ENCODE data around the gene EEF1AKMT3.

Gene EEF1AKMT3

DNA sequence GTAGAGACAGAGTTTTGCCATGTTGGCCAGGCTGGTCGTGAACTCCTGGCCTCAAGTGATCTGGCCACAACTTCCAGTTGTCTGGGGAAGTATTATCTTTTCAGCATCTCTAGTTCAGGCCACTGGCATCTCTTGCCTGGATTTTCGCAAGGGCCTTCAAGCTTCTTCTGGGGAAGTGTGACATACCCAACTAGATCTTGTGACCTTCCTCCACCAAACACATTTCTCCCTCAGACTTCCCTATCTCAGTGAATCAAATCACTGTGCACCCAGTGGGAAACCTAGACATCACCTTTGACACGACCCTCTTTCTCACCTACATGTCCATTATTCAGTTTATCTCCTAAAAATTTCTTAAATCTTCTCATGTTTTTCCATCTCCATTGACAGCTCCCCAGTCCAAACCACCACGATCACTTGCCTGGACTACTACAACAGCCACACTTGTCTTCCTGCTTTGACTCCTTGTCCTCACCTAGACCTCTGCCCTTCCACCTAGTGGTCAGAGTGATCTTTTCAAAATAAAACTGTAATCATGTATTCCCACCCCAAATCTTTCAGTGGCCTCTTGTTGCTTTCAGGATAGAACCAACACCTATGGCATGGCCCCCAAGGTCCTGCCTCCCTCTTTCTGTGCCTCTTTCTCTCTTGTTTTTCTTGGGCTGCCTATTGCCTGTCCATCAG lies 3.3 kb downstream of the EEF1AKMT3 start:
- TF ChIP-seq, protein P1, sequence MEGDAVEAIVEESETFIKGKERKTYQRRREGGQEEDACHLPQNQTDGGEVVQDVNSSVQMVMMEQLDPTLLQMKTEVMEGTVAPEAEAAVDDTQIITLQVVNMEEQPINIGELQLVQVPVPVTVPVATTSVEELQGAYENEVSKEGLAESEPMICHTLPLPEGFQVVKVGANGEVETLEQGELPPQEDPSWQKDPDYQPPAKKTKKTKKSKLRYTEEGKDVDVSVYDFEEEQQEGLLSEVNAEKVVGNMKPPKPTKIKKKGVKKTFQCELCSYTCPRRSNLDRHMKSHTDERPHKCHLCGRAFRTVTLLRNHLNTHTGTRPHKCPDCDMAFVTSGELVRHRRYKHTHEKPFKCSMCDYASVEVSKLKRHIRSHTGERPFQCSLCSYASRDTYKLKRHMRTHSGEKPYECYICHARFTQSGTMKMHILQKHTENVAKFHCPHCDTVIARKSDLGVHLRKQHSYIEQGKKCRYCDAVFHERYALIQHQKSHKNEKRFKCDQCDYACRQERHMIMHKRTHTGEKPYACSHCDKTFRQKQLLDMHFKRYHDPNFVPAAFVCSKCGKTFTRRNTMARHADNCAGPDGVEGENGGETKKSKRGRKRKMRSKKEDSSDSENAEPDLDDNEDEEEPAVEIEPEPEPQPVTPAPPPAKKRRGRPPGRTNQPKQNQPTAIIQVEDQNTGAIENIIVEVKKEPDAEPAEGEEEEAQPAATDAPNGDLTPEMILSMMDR (IDR thresholded peaks at IDR 0.05; ENCODE audit: low read depth, low read length, missing control alignments): no peak
- peaks cover under 1% of the 10 kb centered on the region for H3K36me3 ChIP-seq (replicated peaks)
- in situ Hi-C loops (cut with HindIII; ENCODE audit: low pct_ligation_motif_present, low sequenced_read_pairs): no loop called here
- H3K27me3 ChIP-seq (replicated peaks): no peaks in the 10 kb centered on the region
- H3K4me3 ChIP-seq (ENCODE audit: low read depth, low read length): no peak overlapping the region
- H3K27ac ChIP-seq: no peak overlapping the region
- no peak for DNase-seq

DNA sequence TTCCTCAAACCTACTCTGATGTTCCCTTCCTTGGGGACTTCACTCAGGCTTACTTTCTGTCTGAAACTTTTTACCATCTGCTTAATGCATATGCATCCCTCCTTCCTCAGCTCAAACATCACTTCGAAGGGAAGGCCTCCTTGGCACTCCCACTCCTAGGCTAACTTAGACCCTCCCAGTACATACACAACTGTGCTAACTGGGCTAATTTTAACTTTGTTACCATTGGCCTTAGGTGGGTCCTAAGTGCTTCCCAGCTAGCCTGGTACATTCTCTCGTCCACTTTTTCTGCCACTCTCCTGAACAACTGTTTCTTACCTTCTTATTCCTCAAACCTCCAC lies 3.8 kb downstream of the EEF1AKMT3 start:
- no peaks in the 10 kb centered on the region for H3K36me3 ChIP-seq (replicated peaks)
- no peak for DNase-seq
- no peaks in the 10 kb centered on the region for H3K27me3 ChIP-seq (replicated peaks)
- no peak overlapping the region for H3K4me3 ChIP-seq (ENCODE audit: low read depth, low read length)
- in situ Hi-C loops (cut with HindIII; ENCODE audit: low pct_ligation_motif_present, low sequenced_read_pairs): no loop called here
- no peak overlapping the region for H3K27ac ChIP-seq
- TF ChIP-seq, protein P1 (IDR thresholded peaks at IDR 0.05; ENCODE audit: low read depth, low read length, missing control alignments): no peak

DNA sequence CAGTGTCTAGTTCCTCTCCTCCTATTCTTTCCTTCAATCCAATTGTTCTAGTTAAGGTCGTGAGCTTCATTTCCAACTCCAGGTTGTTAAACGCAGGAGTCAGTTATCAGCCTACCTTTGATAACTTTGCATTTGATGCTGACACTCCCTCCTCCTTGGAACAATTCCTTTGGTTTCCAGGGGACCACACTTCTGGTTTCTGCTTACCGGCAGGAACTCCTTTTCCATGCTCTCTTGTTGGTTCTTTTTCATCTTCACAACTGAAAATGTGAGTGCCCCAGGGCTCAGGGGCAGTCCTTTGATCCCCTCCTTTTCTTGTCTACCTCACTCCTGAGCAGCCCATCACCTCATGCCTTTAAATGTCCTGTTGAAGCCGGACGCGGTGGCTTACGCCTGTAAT lies 5.0 kb downstream of the EEF1AKMT3 start:
- Histone ChIP-seq H3K27ac (no peak overlapping the region), H3K4me3 (ENCODE audit: low read depth, low read length) (no peak overlapping the region), H3K36me3 (replicated peaks) (no peaks in the 10 kb centered on the region), H3K27me3 (replicated peaks) (no peaks in the 10 kb centered on the region)
- TF ChIP-seq, protein P1 (IDR thresholded peaks at IDR 0.05; ENCODE audit: low read depth, low read length, missing control alignments): no peak
- in situ Hi-C loops (cut with HindIII; ENCODE audit: low pct_ligation_motif_present, low sequenced_read_pairs): no loop called here
- no peak for DNase-seq

DNA sequence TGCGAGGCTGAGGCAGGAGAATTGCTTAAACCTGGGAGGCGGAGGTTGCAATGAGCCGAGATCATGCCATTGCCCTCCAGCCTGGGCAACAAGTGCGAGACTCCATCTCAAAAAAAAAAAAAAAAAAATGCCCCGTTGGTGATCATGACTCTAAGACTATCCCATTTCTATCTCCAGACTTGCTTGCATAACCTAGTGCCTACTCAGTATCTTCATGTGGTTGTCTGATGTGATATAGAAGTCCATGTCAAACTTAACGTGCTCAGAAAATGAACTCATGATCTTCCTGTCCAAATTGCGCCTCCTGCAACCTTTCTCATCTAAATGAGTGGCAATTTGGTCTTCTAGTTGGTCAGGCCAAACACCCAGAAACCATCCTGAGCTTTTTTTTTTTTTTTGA lies 5.5 kb downstream of the EEF1AKMT3 start:
- TF ChIP-seq, protein P1 (IDR thresholded peaks at IDR 0.05; ENCODE audit: low read depth, low read length, missing control alignments): no peak
- Histone ChIP-seq H3K27ac (no peak overlapping the region), H3K36me3 (replicated peaks) (no peaks in the 10 kb centered on the region), H3K4me3 (ENCODE audit: low read depth, low read length) (no peak overlapping the region), H3K27me3 (replicated peaks) (no peaks in the 10 kb centered on the region)
- no peak for DNase-seq
- in situ Hi-C loops (cut with HindIII; ENCODE audit: low pct_ligation_motif_present, low sequenced_read_pairs): no loop called here

DNA sequence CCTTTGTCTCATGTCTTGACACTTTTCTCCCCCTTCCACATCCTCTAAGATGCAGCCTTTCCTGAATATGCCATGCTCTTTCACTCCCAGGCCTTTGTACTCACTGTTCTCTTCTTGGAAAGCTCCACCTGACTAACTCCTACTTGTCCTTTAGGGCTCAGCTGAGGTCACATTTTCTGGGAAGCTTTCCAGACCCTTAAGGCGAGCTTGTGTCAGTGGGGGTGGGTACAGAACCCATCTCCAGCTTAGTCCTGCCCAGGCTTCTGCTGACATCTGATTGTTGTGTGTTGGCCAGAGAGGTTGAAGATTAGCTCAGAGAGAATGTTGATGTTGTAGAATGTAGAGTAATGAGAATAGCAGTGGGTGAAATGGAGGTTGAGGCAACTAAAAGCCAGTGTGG lies 7.3 kb downstream of the EEF1AKMT3 start:
- TF ChIP-seq, protein P1 (IDR thresholded peaks at IDR 0.05; ENCODE audit: low read depth, low read length, missing control alignments): no peak
- Histone ChIP-seq H3K36me3 (replicated peaks) (no peaks in the 10 kb centered on the region), H3K27ac (no peak overlapping the region), H3K4me3 (ENCODE audit: low read depth, low read length) (no peak overlapping the region), H3K27me3 (replicated peaks) (no peaks in the 10 kb centered on the region)
- in situ Hi-C loops (cut with HindIII; ENCODE audit: low pct_ligation_motif_present, low sequenced_read_pairs): no loop called here
- DNase-seq: no peak

DNA sequence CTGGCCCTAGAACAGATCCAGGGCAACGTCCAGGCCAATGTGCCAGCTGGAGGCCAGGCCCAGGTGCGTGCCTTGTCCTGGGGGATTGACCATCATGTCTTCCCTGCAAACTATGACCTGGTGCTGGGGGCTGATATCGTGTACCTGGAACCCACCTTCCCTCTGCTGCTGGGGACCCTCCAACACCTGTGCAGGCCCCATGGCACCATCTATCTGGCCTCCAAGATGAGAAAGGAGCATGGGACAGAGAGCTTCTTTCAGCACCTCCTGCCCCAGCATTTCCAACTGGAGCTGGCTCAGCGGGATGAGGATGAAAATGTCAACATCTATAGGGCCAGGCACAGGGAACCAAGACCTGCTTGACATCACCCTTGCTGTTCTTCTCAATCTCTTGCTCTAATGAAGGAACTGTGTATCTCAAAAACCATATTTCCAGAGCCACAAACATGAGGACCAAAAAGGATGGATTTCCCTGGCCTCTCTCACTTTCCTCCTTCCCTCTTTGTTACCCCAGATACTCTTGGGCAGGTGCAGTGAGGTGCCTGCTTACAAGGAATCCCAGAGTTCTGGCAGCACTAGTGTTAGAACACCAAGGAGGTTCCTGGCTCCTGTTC lies 8.0 kb downstream of the EEF1AKMT3 start:
- DNase-seq: no peak
- TF ChIP-seq, protein P1 (IDR thresholded peaks at IDR 0.05; ENCODE audit: low read depth, low read length, missing control alignments): no peak
- Histone ChIP-seq H3K36me3 (replicated peaks) (no peaks in the 10 kb centered on the region), H3K27me3 (replicated peaks) (no peaks in the 10 kb centered on the region), H3K4me3 (ENCODE audit: low read depth, low read length) (no peak overlapping the region), H3K27ac (no peak overlapping the region)
- in situ Hi-C loops (cut with HindIII; ENCODE audit: low pct_ligation_motif_present, low sequenced_read_pairs): no loop called here

Data from brain microvascular endothelial cell (primary cell).